HepG2 (cell line): ENCODE measurements around the gene CRNKL1. TPM values are rescaled to one million over a fixed set of nuclear protein-coding genes. Genes with fewer than 3 reads are reported as not detected.

Experiments
- ATRX ChIP-seq: sonication (generic); formaldehyde crosslinking; IDR thresholded peaks from 2 replicates; pipeline ENCODE4 v1.4.0; 2020; ENCODE audit warnings: missing genetic modification reagents, borderline replicate concordance
- BORCS8-MEF2B ChIP-seq: sonication (generic); formaldehyde crosslinking; IDR thresholded peaks from 2 replicates; pipeline ENCODE4 v1.8.0; 2022; ENCODE audit warnings: mild to moderate bottlenecking, missing genetic modification reagents
- BRCA1 ChIP-seq: sonication (generic); formaldehyde crosslinking; IDR thresholded peaks from 2 replicates; pipeline ENCODE4 v1.4.0; 2020; ENCODE audit warnings: missing genetic modification reagents
- CCAR2 ChIP-seq: fragments of 200-400 bp; formaldehyde crosslinking; optimal IDR thresholded peaks from 2 replicates; pipeline ENCODE3; 2018; ENCODE audit warnings: low read depth, mild to moderate bottlenecking, low read length, moderate library complexity
- CERS6 ChIP-seq: sonication (generic); formaldehyde crosslinking; IDR thresholded peaks from 2 replicates; pipeline ENCODE4 v1.5.0; 2020; ENCODE audit warnings: missing genetic modification reagents
- CREB1 ChIP-seq, 2 experiments: fragments of 450-650 bp in 1 of 2; IDR thresholded peaks; 2 replicates each; pipeline ENCODE4 v1.6.1; 2016 to 2017; ENCODE audit warnings: control low read depth in 1 of 2, mild to moderate bottlenecking in 1 of 2, missing compliant biosample characterization in 1 of 2, missing genetic modification characterization in 1 of 2
- FOXJ3 ChIP-seq: sonication (generic); formaldehyde crosslinking; IDR thresholded peaks from 2 replicates; pipeline ENCODE4 v1.4.0; 2020; ENCODE audit warnings: missing genetic modification reagents, mild to moderate bottlenecking, borderline replicate concordance
- FUBP1 ChIP-seq: sonication (generic); formaldehyde crosslinking; IDR thresholded peaks from 2 replicates; pipeline ENCODE4 v1.5.1; 2020; ENCODE audit warnings: missing genetic modification reagents, mild to moderate bottlenecking, borderline replicate concordance
- HHEX ChIP-seq: IDR thresholded peaks from 2 replicates; pipeline ENCODE4 v1.6.1; 2016; ENCODE audit warnings: control low read depth
- HMG20B ChIP-seq: conservative IDR thresholded peaks from 2 replicates; pipeline ENCODE4 v1.6.1; 2016; ENCODE audit warnings: missing genetic modification reagents, missing compliant biosample characterization
- HOXD1 ChIP-seq: sonication (generic); formaldehyde crosslinking; IDR thresholded peaks from 2 replicates; pipeline ENCODE4 v1.5.0; 2020; ENCODE audit warnings: missing genetic modification reagents
- KDM5B ChIP-seq: sonication (generic); formaldehyde crosslinking; IDR thresholded peaks from 2 replicates; pipeline ENCODE4 v1.4.0; 2020; ENCODE audit warnings: missing genetic modification reagents, mild to moderate bottlenecking, borderline replicate concordance
- NONO ChIP-seq, 2 experiments: fragments of 450-650 bp in 1 of 2; sonication (generic) in 1 of 2; formaldehyde crosslinking in 1 of 2; IDR thresholded peaks in 1 of 2; conservative IDR thresholded peaks in 1 of 2; 2 replicates each; pipeline versions ENCODE4 v1.6.1 to v1.8.0; 2017 to 2022; ENCODE audit warnings: mild to moderate bottlenecking in 1 of 2, missing genetic modification reagents in 1 of 2, moderate library complexity in 1 of 2
- NR3C1 ChIP-seq: sonication (generic); formaldehyde crosslinking; IDR thresholded peaks from 2 replicates; pipeline ENCODE4 v1.4.0; 2020; ENCODE audit warnings: missing genetic modification reagents
- RXRB ChIP-seq: IDR thresholded peaks from 2 replicates; pipeline ENCODE4 v1.6.1; 2016; ENCODE audit warnings: borderline replicate concordance, missing genetic modification reagents, missing compliant biosample characterization
- SNAPC2 ChIP-seq: sonication (generic); formaldehyde crosslinking; IDR thresholded peaks from 2 replicates; pipeline ENCODE4 v1.8.1; 2022; ENCODE audit warnings: mild to moderate bottlenecking, missing genetic modification reagents
- TARDBP ChIP-seq: sonication (generic); formaldehyde crosslinking; IDR thresholded peaks from 2 replicates; pipeline ENCODE4 v1.8.0; 2022; ENCODE audit warnings: mild to moderate bottlenecking, missing genetic modification reagents
- TEAD3 ChIP-seq: optimal IDR thresholded peaks from 2 replicates; pipeline ENCODE3; 2016; ENCODE audit warnings: borderline replicate concordance
- ZFY ChIP-seq: sonication (generic); formaldehyde crosslinking; IDR thresholded peaks from 2 replicates; pipeline ENCODE4 v1.4.0; 2020; ENCODE audit warnings: missing genetic modification reagents
- ZFYVE20 ChIP-seq: sonication (generic); formaldehyde crosslinking; IDR thresholded peaks from 2 replicates; pipeline ENCODE4 v1.8.0; 2023; ENCODE audit warnings: low read depth, mild to moderate bottlenecking, moderate library complexity, missing genetic modification reagents, borderline replicate concordance
- ZNF124 ChIP-seq: sonication (generic); formaldehyde crosslinking; IDR thresholded peaks from 2 replicates; pipeline ENCODE4 v1.4.0; 2020; ENCODE audit warnings: missing genetic modification reagents
- ZNF724P ChIP-seq: sonication (generic); formaldehyde crosslinking; IDR thresholded peaks from 2 replicates; pipeline ENCODE4 v1.8.0; 2022; ENCODE audit warnings: missing genetic modification reagents, borderline replicate concordance
- ZNF773 ChIP-seq: sonication (generic); formaldehyde crosslinking; IDR thresholded peaks from 2 replicates; pipeline ENCODE4 v1.4.0; 2020; ENCODE audit warnings: missing genetic modification reagents, borderline replicate concordance
- ZNF790 ChIP-seq: sonication (generic); formaldehyde crosslinking; IDR thresholded peaks from 2 replicates; pipeline ENCODE4 v1.8.0; 2022; ENCODE audit warnings: missing genetic modification reagents, mild to moderate bottlenecking, borderline replicate concordance
- polyA plus RNA-seq, 8 experiments: library from polyadenylated mRNA; depleted of rRNA in 3 of 8; stranded (reverse) in 7 of 8; unstranded in 1 of 8; fragments of >200 nt; fragmentation: Illumina TruSeq in 4 of 8; extraction: Trizol in 4 of 8; gene quantifications; 2 replicates each; pipeline versions ENCODE4 v1.2.1 to v1.2.3, GENCODE V29; 2011 to 2016; ENCODE audit warnings: low read depth in 4 of 8, missing spikeins in 1 of 8, mixed read lengths in 1 of 8; ENCODE audit not compliant: insufficient read depth in 1 of 8
- total RNA-seq, 5 experiments: library from RNA; depleted of rRNA; stranded (reverse); fragments of >200 nt; fragmentation: Illumina TruSeq; extraction: Trizol; gene quantifications; 2 replicates each; pipeline ENCODE4 v1.2.3, GENCODE V29; 2016; ENCODE audit warnings: low read depth in 1 of 5
- TF ChIP-seq, protein P1 (sequence below): sonication (generic); formaldehyde crosslinking; IDR thresholded peaks from 2 replicates; pipeline ENCODE4 v1.5.0; 2020; ENCODE audit warnings: mild to moderate bottlenecking, low read depth, missing genetic modification reagents, borderline replicate concordance
- TF ChIP-seq, protein P2 (sequence below): sonication (generic); formaldehyde crosslinking; IDR thresholded peaks from 2 replicates; pipeline ENCODE4 v1.8.1; 2023; ENCODE audit warnings: mild to moderate bottlenecking, missing genetic modification reagents

The CRNKL1 gene
- total and polyA plus RNA-seq, 2 of the 13 experiments (the other 11 are each of a cell fraction or from before 2014, with no cell fraction given), result 12.3 to 64.5 TPM

GRCh38 chr20:20017844-20018185 lies 34.5 kb downstream of the CRNKL1 start (continued):
- TF ChIP-seq HHEX (0 out of 2 replicates have a peak, but pooled peaks have one; percentile 3), CERS6 (CRISPR knock-in tag) (0 out of 2 replicates have a peak, but pooled peaks have one; percentile 9), ZFYVE20 (CRISPR knock-in tag) (0 out of 2 replicates have a peak, but pooled peaks have one; percentile 18), ZNF773 (CRISPR knock-in tag) (no peak), NONO (IDR thresholded peaks at IDR 0.05) (no peak), NONO (CRISPR knock-in tag; conservative IDR thresholded peaks at IDR 0.05) (no peak), TEAD3 (CRISPR knock-in tag) (peak; percentile 32), ZNF724P (CRISPR knock-in tag) (0 out of 2 replicates have a peak, but pooled peaks have one; percentile 3), FOXJ3 (CRISPR knock-in tag) (0 out of 2 replicates have a peak, but pooled peaks have one; percentile 8), RXRB (CRISPR knock-in tag) (0 out of 2 replicates have a peak, but pooled peaks have one; percentile 8), TARDBP (peak; percentile 42), SNAPC2 (CRISPR knock-in tag) (no peak; the same call in none of the 2 replicates), KDM5B (no peak; the same call in 1 of the 2 replicates), ZNF124 (CRISPR knock-in tag) (no peak), BRCA1 (CRISPR knock-in tag) (no peak), HOXD1 (CRISPR knock-in tag) (no peak), HMG20B (no peak), ZNF790 (CRISPR knock-in tag) (0 out of 2 replicates have a peak, but pooled peaks have one; percentile 3), BORCS8-MEF2B (CRISPR knock-in tag) (peak; percentile 1; the same call in 1 of the 2 replicates), NR3C1 (CRISPR knock-in tag) (no peak), CCAR2 (no peak), ATRX (CRISPR knock-in tag) (0 out of 2 replicates have a peak, but pooled peaks have one; percentile 70), CREB1 (IDR thresholded peaks at IDR 0.05) (no peak), CREB1 (CRISPR knock-in tag; IDR thresholded peaks at IDR 0.05) (no peak), ZFY (CRISPR knock-in tag) (0 out of 2 replicates have a peak, but pooled peaks have one; percentile 13), FUBP1 (CRISPR knock-in tag) (0 out of 2 replicates have a peak, but pooled peaks have one; percentile 68)
- TF ChIP-seq, protein P1, sequence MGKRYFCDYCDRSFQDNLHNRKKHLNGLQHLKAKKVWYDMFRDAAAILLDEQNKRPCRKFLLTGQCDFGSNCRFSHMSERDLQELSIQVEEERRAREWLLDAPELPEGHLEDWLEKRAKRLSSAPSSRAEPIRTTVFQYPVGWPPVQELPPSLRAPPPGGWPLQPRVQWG (CRISPR knock-in tag), result no peak
- TF ChIP-seq, protein P2, sequence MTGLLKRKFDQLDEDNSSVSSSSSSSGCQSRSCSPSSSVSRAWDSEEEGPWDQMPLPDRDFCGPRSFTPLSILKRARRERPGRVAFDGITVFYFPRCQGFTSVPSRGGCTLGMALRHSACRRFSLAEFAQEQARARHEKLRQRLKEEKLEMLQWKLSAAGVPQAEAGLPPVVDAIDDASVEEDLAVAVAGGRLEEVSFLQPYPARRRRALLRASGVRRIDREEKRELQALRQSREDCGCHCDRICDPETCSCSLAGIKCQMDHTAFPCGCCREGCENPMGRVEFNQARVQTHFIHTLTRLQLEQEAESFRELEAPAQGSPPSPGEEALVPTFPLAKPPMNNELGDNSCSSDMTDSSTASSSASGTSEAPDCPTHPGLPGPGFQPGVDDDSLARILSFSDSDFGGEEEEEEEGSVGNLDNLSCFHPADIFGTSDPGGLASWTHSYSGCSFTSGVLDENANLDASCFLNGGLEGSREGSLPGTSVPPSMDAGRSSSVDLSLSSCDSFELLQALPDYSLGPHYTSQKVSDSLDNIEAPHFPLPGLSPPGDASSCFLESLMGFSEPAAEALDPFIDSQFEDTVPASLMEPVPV, result peak; percentile 50; the same call in 1 of the 2 replicates
